NB4 (cell line): ENCODE results near the gene PRCC.

Experiments
- CTCF ChIP-seq: IDR thresholded peaks from one replicate; pipeline ENCODE4 v1.5.1; 2012; ENCODE audit warnings: low read depth, low read length
- POLR2A ChIP-seq: IDR thresholded peaks from 2 replicates; pipeline ENCODE4 v1.6.1; 2011; ENCODE audit warnings: mild to moderate bottlenecking; ENCODE audit not compliant: insufficient read length; ENCODE audit errors: extremely low read depth

DNA sequence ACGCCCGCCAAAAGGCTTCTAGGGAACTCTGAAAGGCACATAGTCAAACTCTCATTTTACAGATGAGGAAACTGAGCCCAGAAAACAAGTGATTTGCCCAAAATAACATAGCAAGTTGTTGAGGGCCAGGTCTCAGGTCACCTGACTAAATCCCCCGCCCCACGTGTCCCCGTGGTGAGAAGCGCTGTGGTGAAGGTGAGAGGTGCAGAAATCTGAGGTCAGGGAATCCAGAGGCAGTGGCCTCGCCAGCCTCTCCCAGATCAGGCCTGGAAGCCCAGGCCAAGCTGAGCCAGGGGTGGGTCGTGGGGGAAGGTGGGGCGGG, 21.0 kb upstream of the PRCC start:
- no peak for TF ChIP-seq CTCF
- no peak for TF ChIP-seq POLR2A
